Fibroblast of lung (primary cell): ENCODE data around the gene AATF. TPM values are rescaled to one million over a fixed set of nuclear protein-coding genes. Genes with fewer than 3 reads are reported as not detected.

Experiments
- DNase-seq, 2 donors: peaks; one replicate each; pipeline versions ENCODE4 v3.0.0 to v3.0.0-alpha.2; 2010; ENCODE audit warnings: low read depth in 2 of 2
- H2AFZ ChIP-seq: 2 replicates; pipeline ENCODE4 v1.5.1; 2012; ENCODE audit warnings: low read length, control low read depth, inconsistent platforms
- H3K27ac ChIP-seq: 2 replicates; pipeline ENCODE4 v1.5.1; 2011; ENCODE audit warnings: low read length, control low read depth; ENCODE audit not compliant: insufficient read depth
- H3K27me3 ChIP-seq: 2 replicates; pipeline ENCODE4 v1.5.1; 2011; ENCODE audit warnings: mild to moderate bottlenecking, low read length; ENCODE audit not compliant: control insufficient read depth, insufficient read depth
- H3K36me3 ChIP-seq: 2 replicates; pipeline ENCODE4 v1.5.1; 2011; ENCODE audit warnings: low read length; ENCODE audit not compliant: control insufficient read depth, insufficient read depth
- H3K4me1 ChIP-seq: 2 replicates; pipeline ENCODE4 v1.5.1; 2011; ENCODE audit warnings: low read length; ENCODE audit not compliant: control insufficient read depth, insufficient read depth; ENCODE audit errors: extremely low read depth
- H3K4me2 ChIP-seq: 2 replicates; pipeline ENCODE4 v1.5.1; 2011; ENCODE audit warnings: low read length, control low read depth; ENCODE audit not compliant: insufficient read depth; ENCODE audit errors: extremely low read depth
- H3K4me3 ChIP-seq, 4 experiments: fragments of 200-600 bp in 1 of 4; sonication (generic) in 1 of 4; replicated peaks in 1 of 4; 2 replicates each; pipeline ENCODE4 v1.5.1; 2011 to 2016; ENCODE audit warnings: low read length in 4 of 4, low read depth in 3 of 4, mild to moderate bottlenecking in 3 of 4, control low read depth in 2 of 4, inconsistent platforms in 1 of 4, mixed read lengths in 1 of 4; ENCODE audit not compliant: insufficient read depth in 1 of 4; ENCODE audit errors: control extremely low read depth in 1 of 4
- H3K79me2 ChIP-seq: 2 replicates; pipeline ENCODE4 v1.5.1; 2012; ENCODE audit warnings: mild to moderate bottlenecking, low read length, inconsistent platforms; ENCODE audit not compliant: control insufficient read depth, insufficient read depth
- H3K9ac ChIP-seq: 2 replicates; pipeline ENCODE4 v1.5.1; 2011; ENCODE audit warnings: mild to moderate bottlenecking, low read length, control low read depth; ENCODE audit not compliant: insufficient read depth
- H3K9me3 ChIP-seq: 2 replicates; pipeline ENCODE4 v1.5.1; 2012; ENCODE audit warnings: low read depth, low read length; ENCODE audit not compliant: control insufficient read depth, insufficient read depth
- H4K20me1 ChIP-seq: 2 replicates; pipeline ENCODE4 v1.5.1; 2011; ENCODE audit warnings: low read length; ENCODE audit not compliant: control insufficient read depth, insufficient read depth; ENCODE audit errors: extremely low read depth
- EZH2 ChIP-seq: IDR thresholded peaks from 2 replicates; pipeline ENCODE4 v1.5.1; 2012; ENCODE audit warnings: low read length, control low read depth, mild to moderate bottlenecking; ENCODE audit errors: missing control alignments
- polyA plus RNA-seq, 2 donors: library from polyadenylated mRNA; depleted of rRNA in 1 of 2; stranded (reverse) in 1 of 2; unstranded in 1 of 2; fragments of >200 nt; gene quantifications; 2 replicates each; pipeline ENCODE4 v1.2.1, GENCODE V29; 2011 to 2012; ENCODE audit warnings: missing spikeins in 1 of 2
- total RNA-seq: library from RNA; depleted of rRNA; stranded (reverse); fragments of >200 nt; gene quantifications from 2 replicates; pipeline ENCODE4 v1.2.1, GENCODE V29; 2014
- TF ChIP-seq, protein P1 (sequence below), 2 donors: IDR thresholded peaks in 1 of 2; conservative IDR thresholded peaks in 1 of 2; 1 replicate in 1 of 2; 2 replicates in 1 of 2; pipeline ENCODE4 v1.5.1; 2011 to 2012; ENCODE audit warnings: low read length in 2 of 2, control low read depth in 1 of 2, inconsistent platforms in 1 of 2, low read depth in 1 of 2, mild to moderate bottlenecking in 1 of 2

Gene AATF
- total and polyA plus RNA-seq, 2 donors (not counting 1 experiment from before 2014, with no cell fraction given), result 11.9 to 30.7 TPM

DNA sequence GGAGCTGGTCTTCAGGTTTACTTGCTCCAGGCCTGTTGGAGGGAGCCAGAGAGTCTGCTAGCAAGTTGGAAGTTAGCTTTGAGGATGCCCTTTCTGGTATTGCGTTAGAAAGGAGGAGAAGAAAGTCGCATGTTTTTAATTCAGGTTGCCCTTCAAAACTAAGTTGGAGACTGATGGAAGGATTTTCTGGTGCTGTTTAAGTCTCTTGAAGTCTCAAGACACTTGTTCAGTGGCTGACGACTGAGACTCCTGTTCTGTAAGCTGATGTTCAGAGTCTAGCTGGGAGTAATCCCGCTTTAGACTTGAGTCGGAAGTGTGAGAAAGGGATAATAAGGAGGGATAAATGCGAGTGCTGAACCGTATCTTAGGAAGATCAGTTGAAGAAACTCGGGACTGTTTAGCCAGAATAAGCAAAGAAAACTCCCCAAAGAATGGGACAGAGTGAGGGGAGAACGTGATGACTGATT, 740 bp downstream of the AATF start:
- H3K9me3 ChIP-seq, result no peaks in the 10 kb centered on the region
- DNase-seq, result peak; percentile 34 to 60
- H3K4me3 ChIP-seq, result peak overlapping the region; percentile 93 to 97 (median 96)
- no peaks in the 10 kb centered on the region for H4K20me1 ChIP-seq
- H3K36me3 ChIP-seq, result peaks cover 11% of the 10 kb centered on the region
- H3K4me1 ChIP-seq, result no peaks in the 10 kb centered on the region
- H3K4me2 ChIP-seq, result peak overlapping the region; percentile 92
- TF ChIP-seq, protein P1, sequence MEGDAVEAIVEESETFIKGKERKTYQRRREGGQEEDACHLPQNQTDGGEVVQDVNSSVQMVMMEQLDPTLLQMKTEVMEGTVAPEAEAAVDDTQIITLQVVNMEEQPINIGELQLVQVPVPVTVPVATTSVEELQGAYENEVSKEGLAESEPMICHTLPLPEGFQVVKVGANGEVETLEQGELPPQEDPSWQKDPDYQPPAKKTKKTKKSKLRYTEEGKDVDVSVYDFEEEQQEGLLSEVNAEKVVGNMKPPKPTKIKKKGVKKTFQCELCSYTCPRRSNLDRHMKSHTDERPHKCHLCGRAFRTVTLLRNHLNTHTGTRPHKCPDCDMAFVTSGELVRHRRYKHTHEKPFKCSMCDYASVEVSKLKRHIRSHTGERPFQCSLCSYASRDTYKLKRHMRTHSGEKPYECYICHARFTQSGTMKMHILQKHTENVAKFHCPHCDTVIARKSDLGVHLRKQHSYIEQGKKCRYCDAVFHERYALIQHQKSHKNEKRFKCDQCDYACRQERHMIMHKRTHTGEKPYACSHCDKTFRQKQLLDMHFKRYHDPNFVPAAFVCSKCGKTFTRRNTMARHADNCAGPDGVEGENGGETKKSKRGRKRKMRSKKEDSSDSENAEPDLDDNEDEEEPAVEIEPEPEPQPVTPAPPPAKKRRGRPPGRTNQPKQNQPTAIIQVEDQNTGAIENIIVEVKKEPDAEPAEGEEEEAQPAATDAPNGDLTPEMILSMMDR (conservative IDR thresholded peaks at IDR 0.05 in 1 of 2, IDR thresholded peaks at IDR 0.05 in 1 of 2; ENCODE audit: low read depth in 1 of 2, low read length in 2 of 2), result no peak
- TF ChIP-seq EZH2, result no peak
- H3K9ac ChIP-seq, result peak overlapping the region; percentile 95
- peak overlapping the region; percentile 95 for H3K27ac ChIP-seq
- H3K27me3 ChIP-seq, result peaks cover 30% of the 10 kb centered on the region
- peak overlapping the region; percentile 84 for H2AFZ ChIP-seq
- H3K79me2 ChIP-seq, result peaks cover 23% of the 10 kb centered on the region

DNA sequence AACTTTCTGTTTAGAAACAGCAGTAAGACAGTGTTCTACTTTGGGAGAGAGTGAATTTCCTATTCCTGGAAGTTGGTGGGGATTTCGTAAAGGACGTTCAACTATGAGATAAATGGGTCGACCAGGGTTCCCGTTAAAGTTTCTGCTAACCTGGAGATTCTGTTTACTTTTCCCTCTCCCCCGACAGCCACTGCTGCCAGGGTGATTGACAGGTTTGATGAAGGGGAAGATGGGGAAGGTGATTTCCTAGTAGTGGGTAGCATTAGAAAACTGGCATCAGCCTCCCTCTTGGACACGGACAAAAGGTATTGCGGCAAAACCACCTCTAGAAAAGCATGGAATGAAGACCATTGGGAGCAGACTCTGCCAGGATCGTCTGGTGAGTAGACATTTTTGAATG, 1.3 kb downstream of the AATF start:
- TF ChIP-seq EZH2, result no peak
- TF ChIP-seq, protein P1 (conservative IDR thresholded peaks at IDR 0.05 in 1 of 2, IDR thresholded peaks at IDR 0.05 in 1 of 2; ENCODE audit: low read depth in 1 of 2, low read length in 2 of 2), result no peak
- Histone ChIP-seq H3K27ac (no peak overlapping the region), H3K27me3 (peaks cover 26% of the 10 kb centered on the region), H3K9me3 (no peaks in the 10 kb centered on the region), H3K9ac (no peak overlapping the region), H3K4me2 (peak overlapping the region; percentile 92), H4K20me1 (no peaks in the 10 kb centered on the region), H3K4me1 (no peaks in the 10 kb centered on the region), H3K4me3 (peak overlapping the region; percentile 93 to 97 (median 96)), H3K36me3 (peaks cover 12% of the 10 kb centered on the region), H3K79me2 (peaks cover 23% of the 10 kb centered on the region), H2AFZ (no peak overlapping the region)
- DNase-seq, result no peak

DNA sequence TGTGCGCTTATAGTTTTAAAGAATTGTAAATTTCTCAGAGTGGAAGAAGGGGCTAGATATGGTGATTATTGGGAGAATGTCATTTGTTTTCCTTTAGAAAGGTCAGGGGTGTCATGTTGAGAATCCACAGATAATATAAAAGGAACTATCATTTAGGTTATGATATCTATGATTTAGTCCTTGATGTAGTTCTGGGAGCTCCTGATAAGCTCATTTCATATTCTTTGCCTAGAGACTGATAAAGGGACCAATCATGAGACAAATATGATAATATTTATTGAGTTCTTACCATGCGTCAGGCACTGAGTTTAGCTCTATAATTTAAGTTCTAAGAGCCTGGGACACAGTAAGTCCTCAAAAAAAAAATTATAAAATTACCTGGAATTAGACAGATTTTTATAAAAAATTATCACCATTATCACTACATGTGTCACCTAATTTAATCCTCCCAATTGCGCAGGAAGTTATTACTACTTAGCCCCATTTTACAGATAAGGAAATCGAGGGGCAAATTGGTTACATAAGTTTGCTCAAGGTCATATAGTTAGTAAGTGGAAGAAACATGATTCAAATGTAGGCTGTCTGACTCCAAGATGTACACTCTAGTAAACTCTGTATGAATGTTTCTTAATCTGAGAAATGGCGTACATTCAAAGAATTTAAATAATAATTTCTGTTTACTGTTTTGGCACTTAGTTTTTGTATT, 2.5 kb downstream of the AATF start:
- H3K4me1 ChIP-seq, result no peaks in the 10 kb centered on the region
- TF ChIP-seq, protein P1 (conservative IDR thresholded peaks at IDR 0.05 in 1 of 2, IDR thresholded peaks at IDR 0.05 in 1 of 2; ENCODE audit: low read depth in 1 of 2, low read length in 2 of 2), result no peak
- no peak for TF ChIP-seq EZH2
- no peak overlapping the region for H3K27ac ChIP-seq
- H3K36me3 ChIP-seq, result peaks cover 12% of the 10 kb centered on the region
- H3K4me3 ChIP-seq, result no peak overlapping the region
- no peaks in the 10 kb centered on the region for H4K20me1 ChIP-seq
- H3K9me3 ChIP-seq, result no peaks in the 10 kb centered on the region
- H2AFZ ChIP-seq, result no peak overlapping the region
- no peak for DNase-seq
- H3K27me3 ChIP-seq, result peaks cover 17% of the 10 kb centered on the region
- H3K9ac ChIP-seq, result no peak overlapping the region
- peaks cover 23% of the 10 kb centered on the region for H3K79me2 ChIP-seq
- H3K4me2 ChIP-seq, result no peak overlapping the region
